DND-41 (cell line): ENCODE results near the gene KLC1.

Experiments used
- EZH2 ChIP-seq: IDR thresholded peaks from 3 replicates; pipeline ENCODE4 v1.6.1; 2012; ENCODE audit warnings: borderline replicate concordance, low read depth, mild to moderate bottlenecking, moderate library complexity, low read length, inconsistent platforms; ENCODE audit not compliant: severe bottlenecking
- TF ChIP-seq, protein P1 (sequence below): IDR thresholded peaks from 2 replicates; pipeline ENCODE4 v1.5.1; 2012; ENCODE audit warnings: borderline replicate concordance, low read length, moderate library complexity, mild to moderate bottlenecking; ENCODE audit not compliant: poor library complexity, severe bottlenecking; ENCODE audit errors: extremely low read depth

DNA sequence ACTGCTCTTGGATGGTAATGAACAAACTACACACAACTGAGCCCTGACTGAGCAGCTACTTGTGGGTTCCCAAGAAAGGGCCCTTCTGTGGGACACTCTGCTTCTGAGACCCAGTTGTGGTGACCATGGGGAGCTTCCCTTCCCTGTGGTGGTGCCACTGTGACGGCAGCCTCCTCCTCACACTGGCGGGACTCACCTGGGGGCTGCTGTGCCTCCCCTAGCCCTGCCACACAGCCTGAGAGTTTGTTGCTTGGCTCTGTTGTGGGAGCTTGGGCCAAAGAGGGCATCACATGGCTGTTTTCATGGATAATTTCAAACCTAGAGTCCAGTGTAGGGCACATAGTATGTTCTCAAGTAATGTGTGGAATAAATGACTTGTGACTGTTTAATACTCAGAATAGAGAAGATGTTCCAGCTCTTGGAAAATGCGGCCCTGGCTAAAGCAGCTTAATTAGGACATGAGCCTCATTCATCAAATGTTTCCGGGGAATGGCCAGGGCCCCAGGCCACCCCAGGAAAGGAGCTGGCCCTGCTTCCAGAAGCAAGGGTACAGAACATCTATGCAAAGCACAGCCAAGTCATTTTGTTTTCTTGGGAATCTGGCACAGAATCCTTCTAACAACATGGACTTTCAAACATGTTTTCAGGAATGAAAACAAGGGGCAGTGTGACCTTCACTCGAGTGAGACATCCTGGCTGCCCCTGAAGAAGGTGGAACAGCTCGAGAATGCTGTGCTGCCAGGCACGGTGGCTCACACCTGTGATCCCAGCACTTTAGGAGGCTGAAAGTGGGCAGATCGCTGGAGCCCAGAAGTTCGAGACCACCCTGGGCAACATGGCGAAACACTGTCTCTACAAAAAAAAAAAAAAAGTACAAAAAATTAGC, 107.8 kb downstream of the KLC1 start:
- TF ChIP-seq, protein P1, sequence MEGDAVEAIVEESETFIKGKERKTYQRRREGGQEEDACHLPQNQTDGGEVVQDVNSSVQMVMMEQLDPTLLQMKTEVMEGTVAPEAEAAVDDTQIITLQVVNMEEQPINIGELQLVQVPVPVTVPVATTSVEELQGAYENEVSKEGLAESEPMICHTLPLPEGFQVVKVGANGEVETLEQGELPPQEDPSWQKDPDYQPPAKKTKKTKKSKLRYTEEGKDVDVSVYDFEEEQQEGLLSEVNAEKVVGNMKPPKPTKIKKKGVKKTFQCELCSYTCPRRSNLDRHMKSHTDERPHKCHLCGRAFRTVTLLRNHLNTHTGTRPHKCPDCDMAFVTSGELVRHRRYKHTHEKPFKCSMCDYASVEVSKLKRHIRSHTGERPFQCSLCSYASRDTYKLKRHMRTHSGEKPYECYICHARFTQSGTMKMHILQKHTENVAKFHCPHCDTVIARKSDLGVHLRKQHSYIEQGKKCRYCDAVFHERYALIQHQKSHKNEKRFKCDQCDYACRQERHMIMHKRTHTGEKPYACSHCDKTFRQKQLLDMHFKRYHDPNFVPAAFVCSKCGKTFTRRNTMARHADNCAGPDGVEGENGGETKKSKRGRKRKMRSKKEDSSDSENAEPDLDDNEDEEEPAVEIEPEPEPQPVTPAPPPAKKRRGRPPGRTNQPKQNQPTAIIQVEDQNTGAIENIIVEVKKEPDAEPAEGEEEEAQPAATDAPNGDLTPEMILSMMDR: no peak
- no peak for TF ChIP-seq EZH2
